OCI-LY7 (cell line): ENCODE measurements around the gene RAET1E.

Source experiments
- CTCF ChIP-seq: fragments of 200-600 bp; sonication (generic); conservative IDR thresholded peaks from 2 replicates; pipeline ENCODE4 v1.5.1; 2014; ENCODE audit warnings: mild to moderate bottlenecking, antibody characterized with exemption, low read length, moderate library complexity, mixed read lengths
- EZH2phosphoT487 ChIP-seq: fragments of 200-600 bp; sonication (generic); IDR thresholded peaks from 2 replicates; pipeline ENCODE4 v1.6.1; 2018; ENCODE audit warnings: low read depth, borderline replicate concordance, mild to moderate bottlenecking, mixed run types, antibody characterized with exemption, low read length, moderate library complexity, mixed read lengths

GRCh38 chr6:149900620-149901443, 2.9 kb upstream of the RAET1E start:
- TF ChIP-seq CTCF (no peak), EZH2phosphoT487 (no peak)
